ENCODE measurements around the gene GLTP.

GRCh38 chr12:109817627-109818231 is 62.6 kb downstream of the GLTP start:
- TF ChIP-seq CTCF (IDR thresholded peaks at IDR 0.05; ENCODE audit: low read depth, low read length, poor library complexity, severe bottlenecking) (no peak), EZH2phosphoT487 (IDR thresholded peaks at IDR 0.05; ENCODE audit: borderline replicate concordance, low read length) (no peak)
